ENCODE data around the gene IFIT5. TPM values are rescaled to one million over a fixed set of nuclear protein-coding genes. Genes with fewer than 3 reads are reported as not detected.
"Not testable (repeated sequence)": the region's sequence is repeated elsewhere in the genome, so short reads cannot be mapped to it uniquely, and the experiment has no call there.

The IFIT5 gene
- total and polyA plus RNA-seq, 12 donors, result 6.7 to 38.9 (median 18.6) TPM

DNA sequence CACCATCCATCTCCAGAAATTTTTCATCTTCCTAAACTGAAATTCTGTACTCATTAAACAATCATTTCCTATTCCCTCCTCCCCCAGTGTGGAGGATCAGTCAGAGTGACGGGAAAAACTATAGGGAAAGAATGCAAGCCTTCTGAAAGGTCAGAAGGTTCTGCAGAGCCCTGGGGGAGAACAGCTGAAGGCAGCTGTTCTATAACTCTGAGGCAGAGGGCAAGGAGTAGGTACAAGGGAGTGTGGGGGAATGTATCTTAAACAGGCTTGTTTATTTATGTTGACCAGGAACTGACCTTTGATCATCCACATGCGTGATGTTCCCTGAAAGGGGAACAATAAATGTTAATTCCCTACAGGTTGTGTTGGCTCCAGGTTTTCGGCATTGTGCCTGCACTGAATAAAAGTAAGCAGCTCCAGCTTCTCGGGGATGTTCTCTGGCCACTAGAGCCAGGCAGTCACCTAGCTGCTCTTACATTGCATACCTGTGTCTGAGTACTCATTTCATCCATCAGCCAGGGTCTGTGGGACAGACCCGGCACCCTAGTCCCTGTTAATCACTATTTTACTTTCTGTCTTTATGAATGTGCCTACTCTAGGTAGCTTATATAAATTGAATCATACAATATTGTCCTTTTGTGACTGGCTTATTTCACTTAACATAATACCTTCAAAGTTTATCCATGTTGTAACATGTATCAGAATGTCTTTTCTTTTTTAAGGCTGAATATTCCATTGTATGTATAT, 16.2 kb upstream of the IFIT5 start:
- Histone ChIP-seq H3K4me3 (no peak overlapping the region), H3K4me1 (replicated peaks in 1 of 2) (peaks cover 12 to 22% of the 10 kb centered on the region in 2 donors), H3K36me3 (replicated peaks in 1 of 2) (peaks cover 0 to 8% of the 10 kb centered on the region in 2 donors), H3K27me3 (no peaks in the 10 kb centered on the region), H3K9me3 (replicated peaks in 1 of 3) (no peaks in the 10 kb centered on the region), H3K27ac (no peak overlapping the region)
- no peak for DNase-seq
- TF ChIP-seq, protein P1, sequence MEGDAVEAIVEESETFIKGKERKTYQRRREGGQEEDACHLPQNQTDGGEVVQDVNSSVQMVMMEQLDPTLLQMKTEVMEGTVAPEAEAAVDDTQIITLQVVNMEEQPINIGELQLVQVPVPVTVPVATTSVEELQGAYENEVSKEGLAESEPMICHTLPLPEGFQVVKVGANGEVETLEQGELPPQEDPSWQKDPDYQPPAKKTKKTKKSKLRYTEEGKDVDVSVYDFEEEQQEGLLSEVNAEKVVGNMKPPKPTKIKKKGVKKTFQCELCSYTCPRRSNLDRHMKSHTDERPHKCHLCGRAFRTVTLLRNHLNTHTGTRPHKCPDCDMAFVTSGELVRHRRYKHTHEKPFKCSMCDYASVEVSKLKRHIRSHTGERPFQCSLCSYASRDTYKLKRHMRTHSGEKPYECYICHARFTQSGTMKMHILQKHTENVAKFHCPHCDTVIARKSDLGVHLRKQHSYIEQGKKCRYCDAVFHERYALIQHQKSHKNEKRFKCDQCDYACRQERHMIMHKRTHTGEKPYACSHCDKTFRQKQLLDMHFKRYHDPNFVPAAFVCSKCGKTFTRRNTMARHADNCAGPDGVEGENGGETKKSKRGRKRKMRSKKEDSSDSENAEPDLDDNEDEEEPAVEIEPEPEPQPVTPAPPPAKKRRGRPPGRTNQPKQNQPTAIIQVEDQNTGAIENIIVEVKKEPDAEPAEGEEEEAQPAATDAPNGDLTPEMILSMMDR (IDR thresholded peaks at IDR 0.05), result no peak
- TF ChIP-seq POLR2A (IDR thresholded peaks at IDR 0.05), result no peak
- WGBS, 4 donors, result 77 to 88% (median 84%) methylated on average over 5 of the region's 5 CpGs
- intact Hi-C loops (cut with DNase I), result no loop called here

DNA sequence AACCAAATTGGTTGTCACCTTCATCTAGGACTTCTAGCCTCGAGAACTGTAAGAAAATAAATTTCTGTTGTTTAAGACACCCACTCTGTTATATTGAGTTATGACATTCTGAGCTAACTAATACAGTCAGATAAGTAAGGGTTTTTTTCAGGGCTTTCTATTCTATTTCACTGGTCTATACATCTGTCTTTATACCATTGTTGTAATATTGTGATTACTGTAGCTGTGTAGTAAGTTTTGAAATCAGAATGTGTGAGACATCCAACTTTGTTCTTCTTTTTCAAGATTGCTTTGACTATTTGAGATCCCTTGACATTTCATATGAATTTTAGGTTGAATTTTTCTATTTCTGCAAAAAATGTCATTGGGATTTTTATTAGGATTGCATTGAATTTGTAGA, 14.4 kb upstream of the IFIT5 start:
- Histone ChIP-seq H3K9me3 (replicated peaks in 1 of 3) (no peaks in the 10 kb centered on the region), H3K36me3 (replicated peaks in 1 of 2) (peaks cover 0 to 8% of the 10 kb centered on the region in 2 donors), H3K4me3 (no peak overlapping the region), H3K27ac (no peak overlapping the region), H3K4me1 (replicated peaks in 1 of 2) (peaks cover 0 to 4% of the 10 kb centered on the region in 2 donors), H3K27me3 (no peaks in the 10 kb centered on the region)
- DNase-seq, result no peak
- intact Hi-C loops (cut with DNase I), result no loop called here
- WGBS, 4 donors, result 88 to 95% (median 91%) methylated on average over 1 of the region's 1 CpG
- no peak for TF ChIP-seq POLR2A (IDR thresholded peaks at IDR 0.05)
- TF ChIP-seq, protein P1 (IDR thresholded peaks at IDR 0.05), result no peak

GRCh38 chr10:89403043-89403442, 11.3 kb upstream of the IFIT5 start:
- intact Hi-C loops (cut with DNase I), result no loop called here
- Histone ChIP-seq H3K36me3 (replicated peaks in 1 of 2) (peaks cover 0 to 8% of the 10 kb centered on the region in 2 donors), H3K4me3 (no peak overlapping the region), H3K27ac (no peak overlapping the region), H3K27me3 (no peaks in the 10 kb centered on the region), H3K9me3 (replicated peaks in 1 of 3) (no peaks in the 10 kb centered on the region), H3K4me1 (replicated peaks in 1 of 2) (no peaks in the 10 kb centered on the region)
- TF ChIP-seq POLR2A (IDR thresholded peaks at IDR 0.05), result no peak
- TF ChIP-seq, protein P1 (IDR thresholded peaks at IDR 0.05), result no peak
- no peak for DNase-seq
- WGBS, 4 donors, result 89 to 94% (median 91%) methylated on average over 2 of the region's 2 CpGs

DNA sequence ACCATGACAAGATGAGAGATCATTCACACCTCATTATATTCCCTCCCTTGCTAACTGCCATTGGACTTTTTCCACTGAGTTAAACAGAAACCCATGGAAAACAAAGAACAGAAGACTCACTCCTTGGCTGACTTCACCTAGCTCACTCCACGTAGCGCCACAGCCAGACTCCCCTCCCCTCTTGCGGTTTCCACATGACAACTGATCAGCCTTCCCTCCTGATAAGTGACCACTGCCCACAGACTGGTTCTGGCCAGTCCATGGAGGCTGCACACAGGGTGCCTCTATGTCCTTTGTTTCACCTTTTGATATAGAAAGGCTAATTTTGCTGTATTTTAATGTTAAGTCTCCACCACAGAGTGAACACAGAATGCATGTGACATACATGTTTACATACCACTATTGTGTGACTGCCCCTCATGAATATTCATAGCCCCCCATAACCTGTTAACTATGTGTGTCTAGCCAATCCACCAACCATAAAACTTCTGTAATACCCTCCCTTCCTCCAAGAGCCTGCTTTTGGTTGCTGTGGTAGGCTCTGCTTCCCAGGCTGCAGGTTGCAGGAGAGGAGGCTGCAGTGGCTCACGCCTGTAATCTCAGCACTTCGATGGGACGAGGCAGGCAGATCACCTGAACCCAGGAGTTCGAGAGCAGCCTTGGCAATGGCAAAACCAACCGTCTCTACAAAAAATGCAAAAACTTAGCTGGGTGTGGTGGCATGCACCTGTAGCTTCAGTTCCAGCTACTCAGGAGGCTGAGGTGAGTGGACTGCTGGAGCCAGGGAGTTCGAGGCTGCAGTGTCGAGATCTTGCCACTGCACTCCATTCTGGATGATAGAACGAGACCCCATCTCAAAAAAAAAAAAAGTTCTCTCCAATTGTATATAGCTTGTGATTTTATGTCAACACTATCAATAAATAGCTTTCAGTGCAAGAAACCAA, 10.0 kb upstream of the IFIT5 start:
- Histone ChIP-seq H3K9me3 (replicated peaks in 1 of 3) (no peaks in the 10 kb centered on the region), H3K4me1 (replicated peaks in 1 of 2) (no peaks in the 10 kb centered on the region), H3K36me3 (replicated peaks in 1 of 2) (peaks cover 0 to 8% of the 10 kb centered on the region in 2 donors), H3K27me3 (no peaks in the 10 kb centered on the region), H3K27ac (no peak overlapping the region), H3K4me3 (no peak overlapping the region)
- DNase-seq, result no peak
- intact Hi-C loops (cut with DNase I), result no loop called here
- TF ChIP-seq, protein P1 (IDR thresholded peaks at IDR 0.05), result no peak
- no peak for TF ChIP-seq POLR2A (IDR thresholded peaks at IDR 0.05)
- 93 to 96% (median 95%) methylated on average over 10 to 11 of the region's 11 CpGs for WGBS, 4 donors

GRCh38 chr10:89406178-89406577, 8.2 kb upstream of the IFIT5 start:
- intact Hi-C loops (cut with DNase I); H3K27ac ChIP-seq: not testable (repeated sequence)
- 95 to 98% (median 96%) methylated on average over 9 of the region's 9 CpGs for WGBS, 4 donors

GRCh38 chr10:89407792-89408191, 6.6 kb upstream of the IFIT5 start:
- H3K9me3 ChIP-seq (replicated peaks in 1 of 3); H3K4me1 ChIP-seq (replicated peaks in 1 of 2); intact Hi-C loops (cut with DNase I); DNase-seq; H3K4me3 ChIP-seq; H3K27me3 ChIP-seq; H3K36me3 ChIP-seq (replicated peaks in 1 of 2); H3K27ac ChIP-seq: not testable (repeated sequence)
- 96 to 97% (median 97%) methylated on average over 3 of the region's 3 CpGs for WGBS, 4 donors

More at GRCh38 chr10:89406178-89406577, 8.2 kb upstream of the IFIT5 start:
- DNase-seq; H3K36me3 ChIP-seq (replicated peaks in 1 of 2); H3K4me3 ChIP-seq; H3K27me3 ChIP-seq; H3K4me1 ChIP-seq (replicated peaks in 1 of 2); H3K9me3 ChIP-seq (replicated peaks in 1 of 3): not testable (repeated sequence)
